Measurements from ENCODE around the gene ACAP3.
"Not testable (repeated sequence)": the region's sequence is repeated elsewhere in the genome, so short reads cannot be mapped to it uniquely, and the experiment has no call there.

Gene ACAP3

GRCh38 chr1:1329304-1330210, 21.8 kb upstream of the ACAP3 start:
- DNase-seq = no peak

- DNase-seq = no peak
Observed at GRCh38 chr1:1328254-1328653, 20.5 kb upstream of the ACAP3 start.

GRCh38 chr1:1327291-1327690, 19.6 kb upstream of the ACAP3 start:
- DNase-seq = no peak

GRCh38 chr1:1326075-1326605, 18.4 kb upstream of the ACAP3 start:
- no peak for DNase-seq

GRCh38 chr1:1325288-1326074, 17.8 kb upstream of the ACAP3 start:
- DNase-seq = no peak

GRCh38 chr1:1324524-1325287, 17.0 kb upstream of the ACAP3 start, which contains the start of the genes CPTP and INTS11:
Gene CPTP (plus strand): TSS chr1:1324802. CDS start chr1:1326911, 2,109 bp downstream.
Gene INTS11 (minus strand): TSS chr1:1324660. CDS start chr1:1324608, 52 bp downstream.
- DNase-seq = peak; percentile 63

GRCh38 chr1:1324084-1324523, 16.4 kb upstream of the ACAP3 start:
- DNase-seq = no peak

GRCh38 chr1:1322952-1323351, 15.2 kb upstream of the ACAP3 start:
- DNase-seq = no peak

- DNase-seq = no peak
Observed at GRCh38 chr1:1322418-1322817, 14.7 kb upstream of the ACAP3 start.

- no peak for DNase-seq
Observed at GRCh38 chr1:1321477-1321876, 13.7 kb upstream of the ACAP3 start.

GRCh38 chr1:1320666-1321448, 13.1 kb upstream of the ACAP3 start:
- no peak for DNase-seq

- no peak for DNase-seq
Observed at GRCh38 chr1:1319646-1319941, 11.9 kb upstream of the ACAP3 start.

GRCh38 chr1:1318777-1319645, 11.3 kb upstream of the ACAP3 start:
- no peak for DNase-seq

GRCh38 chr1:1318131-1318652, 10.5 kb upstream of the ACAP3 start:
- DNase-seq = peak; percentile 91

GRCh38 chr1:1317420-1317819, 9.7 kb upstream of the ACAP3 start:
- no peak for DNase-seq

- DNase-seq = not testable (repeated sequence)
Observed at GRCh38 chr1:1316199-1316598, 8.5 kb upstream of the ACAP3 start.

- no peak for DNase-seq
Observed at GRCh38 chr1:1315435-1315954, 7.8 kb upstream of the ACAP3 start.

GRCh38 chr1:1314678-1315335, 7.1 kb upstream of the ACAP3 start:
- no peak for DNase-seq

- DNase-seq = no peak
Observed at GRCh38 chr1:1314237-1314586, 6.5 kb upstream of the ACAP3 start.
